Large intestine (tissue), 3 donors: ENCODE results near the gene RPS6KA3. TPM values are rescaled to one million over a fixed set of nuclear protein-coding genes. Genes with fewer than 3 reads are reported as not detected.
"Not testable (repeated sequence)": the region's sequence is repeated elsewhere in the genome, so short reads cannot be mapped to it uniquely, and the experiment has no call there.

ENCODE experiments used
- DNase-seq, 2 donors: peaks; one replicate each; pipeline versions ENCODE4 v3.0.0 to v3.0.0-alpha.2; 2013
- H3K27ac ChIP-seq: one replicate; pipeline ENCODE4 v1.5.1; 2013; ENCODE audit warnings: low read length
- H3K27me3 ChIP-seq: 2 replicates; pipeline ENCODE4 v1.6.1; 2013; ENCODE audit warnings: low read length; ENCODE audit not compliant: control insufficient read depth, insufficient read depth
- H3K36me3 ChIP-seq: 2 replicates; pipeline ENCODE4 v1.6.1; 2013; ENCODE audit warnings: low read length; ENCODE audit not compliant: control insufficient read depth, insufficient read depth
- H3K4me1 ChIP-seq: one replicate; pipeline ENCODE4 v1.6.1; 2013; ENCODE audit warnings: low read length; ENCODE audit not compliant: control insufficient read depth, insufficient read depth
- H3K4me3 ChIP-seq: one replicate; pipeline ENCODE4 v1.5.1; 2013; ENCODE audit warnings: low read length
- H3K9me3 ChIP-seq: one replicate; pipeline ENCODE4 v1.6.1; 2013; ENCODE audit warnings: mild to moderate bottlenecking, low read depth, low read length, moderate library complexity; ENCODE audit not compliant: control insufficient read depth
- WGBS: methylation state at CpG from one replicate; pipeline ENCODE4 v1.1.5; 2013; ENCODE audit warnings: low lambda C conversion rate; ENCODE audit not compliant: insufficient coverage; 5-methylcytosine and 5-hydroxymethylcytosine counted together
- polyA plus RNA-seq: library from polyadenylated mRNA; unstranded; fragments of 120-200 nt; gene quantifications from one replicate; pipeline ENCODE4 v1.2.1, GENCODE V29; 2013

Gene RPS6KA3
- polyA plus RNA-seq, 1 donor = 43.2 TPM

DNA sequence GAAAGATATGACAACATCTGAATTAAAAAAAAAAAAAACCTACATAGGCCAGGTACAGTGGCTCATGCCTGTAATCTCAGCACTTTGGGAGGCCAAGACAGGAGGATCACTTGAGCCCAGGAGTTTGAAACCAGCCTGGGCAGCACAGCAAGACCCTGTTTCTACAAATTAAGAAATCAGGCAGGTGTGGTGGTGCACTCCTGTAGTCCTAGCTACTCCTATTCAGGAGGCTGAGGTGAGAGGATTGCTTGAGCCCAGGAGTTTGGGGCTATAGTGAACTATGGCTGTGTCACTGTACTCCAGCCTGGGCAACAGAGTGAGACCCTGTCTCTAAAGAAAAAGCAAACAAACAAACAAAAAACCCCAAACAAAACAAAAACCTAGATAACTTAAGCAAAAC, 104.2 kb downstream of the RPS6KA3 start:
- H3K4me1 ChIP-seq, H3K9me3 ChIP-seq, H3K27me3 ChIP-seq, H3K4me3 ChIP-seq, DNase-seq, H3K27ac ChIP-seq: not testable (repeated sequence)
- H3K36me3 ChIP-seq = peaks cover 23% of the 10 kb centered on the region

DNA sequence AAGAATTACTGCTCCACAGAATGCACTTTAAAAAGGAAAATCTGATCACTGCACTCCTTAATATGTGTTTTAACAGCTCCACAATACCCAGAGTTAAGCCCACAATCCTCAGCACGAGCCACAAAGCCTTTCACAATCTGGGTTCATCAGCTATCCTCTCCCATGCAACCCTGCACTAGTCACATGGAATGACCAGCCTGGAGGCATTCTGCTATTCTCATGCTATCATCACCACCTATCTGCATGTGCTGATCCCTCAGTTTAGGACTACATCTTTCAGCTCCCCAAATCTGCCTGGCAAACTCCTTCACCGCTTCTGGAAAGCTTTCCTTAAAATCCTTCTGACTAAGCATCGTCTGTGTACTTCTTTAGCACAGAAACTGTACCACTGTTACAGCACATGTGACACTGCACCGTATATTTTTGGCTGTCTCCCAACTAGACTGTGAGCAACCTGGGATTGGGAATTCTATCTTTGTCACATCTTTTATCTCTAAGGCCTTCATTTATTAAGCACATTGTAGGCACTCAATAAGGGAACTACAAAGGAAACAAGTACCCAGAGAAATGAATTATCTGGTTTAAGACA, 106.8 kb downstream of the RPS6KA3 start:
- Histone ChIP-seq H3K4me3 (no peak overlapping the region), H3K36me3 (peaks cover 27% of the 10 kb centered on the region), H3K27ac (no peak overlapping the region), H3K4me1 (no peaks in the 10 kb centered on the region), H3K9me3 (no peaks in the 10 kb centered on the region), H3K27me3 (no peaks in the 10 kb centered on the region)
- DNase-seq = no peak
- no CpG with 5 or more reads among the region's 4 CpGs for WGBS

DNA sequence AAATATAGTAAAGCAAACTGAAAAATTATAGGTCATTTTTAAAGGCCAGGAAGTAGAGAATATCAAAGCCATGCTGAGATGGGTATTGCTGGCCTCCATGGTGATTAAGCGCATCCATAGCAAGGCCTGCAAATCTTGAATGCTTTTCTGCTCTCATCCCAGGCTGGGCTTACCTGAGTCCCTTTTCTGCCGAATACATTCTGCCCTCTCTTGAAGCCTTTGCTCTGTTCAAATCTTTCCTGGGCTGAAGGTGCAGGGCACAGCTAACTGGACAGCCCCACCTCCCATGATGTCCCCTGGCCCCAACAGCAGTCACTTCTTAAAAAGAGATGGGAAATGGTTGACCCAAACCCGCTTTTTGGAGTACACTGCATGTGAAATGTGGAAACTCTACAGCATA, 115.0 kb downstream of the RPS6KA3 start:
- H3K4me3 ChIP-seq = no peak overlapping the region
- no peaks in the 10 kb centered on the region for H3K9me3 ChIP-seq
- H3K27me3 ChIP-seq = no peaks in the 10 kb centered on the region
- no peak for DNase-seq
- H3K36me3 ChIP-seq = peaks cover 16% of the 10 kb centered on the region
- H3K27ac ChIP-seq = no peak overlapping the region
- no CpG with 5 or more reads among the region's 3 CpGs for WGBS
- H3K4me1 ChIP-seq = no peaks in the 10 kb centered on the region

DNA sequence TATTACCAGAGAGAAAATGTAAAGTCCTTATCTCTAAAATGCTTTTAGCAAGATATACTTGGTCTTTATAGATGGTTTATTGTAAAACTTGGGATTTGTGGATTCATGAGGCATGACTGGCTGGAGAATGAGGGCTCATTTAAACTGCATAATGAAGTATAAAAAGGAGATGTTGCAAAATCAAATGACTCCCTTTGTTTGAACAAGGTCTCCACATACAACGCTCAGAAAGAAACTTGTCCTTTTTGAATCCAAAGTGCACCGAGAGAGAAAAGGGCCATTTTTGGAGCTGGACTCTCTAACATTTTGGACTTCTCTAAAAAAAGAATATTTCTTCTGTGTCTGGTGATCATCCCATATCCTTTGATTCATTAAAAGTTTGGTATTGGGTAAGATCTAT, 117.4 kb downstream of the RPS6KA3 start:
- DNase-seq = no peak
- peaks cover 9% of the 10 kb centered on the region for H3K36me3 ChIP-seq
- H3K9me3 ChIP-seq = no peaks in the 10 kb centered on the region
- H3K27me3 ChIP-seq = no peaks in the 10 kb centered on the region
- no peak overlapping the region for H3K27ac ChIP-seq
- WGBS = no CpG with 5 or more reads among the region's 2 CpGs
- H3K4me3 ChIP-seq = no peak overlapping the region
- H3K4me1 ChIP-seq = no peaks in the 10 kb centered on the region

DNA sequence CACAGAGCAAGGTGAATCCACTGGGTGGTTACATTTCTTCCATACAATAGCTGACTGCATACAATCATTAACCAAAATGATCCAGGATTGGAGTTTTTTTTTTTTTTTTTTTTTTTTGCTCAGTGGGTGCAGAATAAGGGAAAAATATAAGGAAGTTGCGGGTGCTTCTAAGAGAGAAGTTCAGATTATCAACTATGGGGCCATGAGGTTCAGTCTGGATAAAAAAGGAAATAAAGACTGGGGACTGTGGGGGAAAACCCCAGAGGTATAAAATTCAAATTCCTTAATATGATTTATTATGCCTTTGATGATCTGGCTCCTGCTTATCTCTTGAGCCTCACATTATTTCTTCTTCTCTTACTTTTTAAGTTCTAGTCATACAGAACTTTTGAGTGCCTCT, 119.1 kb downstream of the RPS6KA3 start:
- DNase-seq = no peak
- H3K27ac ChIP-seq = no peak overlapping the region
- no peaks in the 10 kb centered on the region for H3K27me3 ChIP-seq
- peaks cover 7% of the 10 kb centered on the region for H3K36me3 ChIP-seq
- H3K4me1 ChIP-seq = no peaks in the 10 kb centered on the region
- H3K4me3 ChIP-seq = no peak overlapping the region
- H3K9me3 ChIP-seq = no peaks in the 10 kb centered on the region
- no CpG with 5 or more reads among the region's 1 CpG for WGBS

DNA sequence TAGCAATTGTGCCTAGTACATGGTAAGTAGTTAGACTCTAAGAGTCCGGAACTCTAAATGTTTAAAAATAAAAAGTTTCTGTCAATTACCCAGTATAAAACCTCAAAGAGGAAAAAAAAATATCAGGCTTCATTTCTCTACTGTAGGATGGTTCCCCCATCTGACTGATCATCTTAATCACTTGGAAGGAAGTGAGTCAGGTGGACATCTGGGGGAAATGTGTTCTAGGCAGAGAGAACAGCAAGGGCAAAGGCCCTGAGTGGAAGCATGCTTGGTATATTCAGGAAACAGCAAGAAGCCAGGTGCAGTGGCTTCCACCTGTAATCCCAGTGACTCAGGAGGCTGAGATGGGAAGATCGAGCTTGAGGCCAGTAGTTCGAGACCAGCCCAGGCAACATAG, 122.2 kb downstream of the RPS6KA3 start:
- no CpG with 5 or more reads among the region's 3 CpGs for WGBS
- DNase-seq = no peak
- H3K36me3 ChIP-seq = no peaks in the 10 kb centered on the region
- H3K4me1 ChIP-seq = no peaks in the 10 kb centered on the region
- no peaks in the 10 kb centered on the region for H3K9me3 ChIP-seq
- H3K27me3 ChIP-seq = no peaks in the 10 kb centered on the region
- H3K27ac ChIP-seq = no peak overlapping the region
- H3K4me3 ChIP-seq = no peak overlapping the region

DNA sequence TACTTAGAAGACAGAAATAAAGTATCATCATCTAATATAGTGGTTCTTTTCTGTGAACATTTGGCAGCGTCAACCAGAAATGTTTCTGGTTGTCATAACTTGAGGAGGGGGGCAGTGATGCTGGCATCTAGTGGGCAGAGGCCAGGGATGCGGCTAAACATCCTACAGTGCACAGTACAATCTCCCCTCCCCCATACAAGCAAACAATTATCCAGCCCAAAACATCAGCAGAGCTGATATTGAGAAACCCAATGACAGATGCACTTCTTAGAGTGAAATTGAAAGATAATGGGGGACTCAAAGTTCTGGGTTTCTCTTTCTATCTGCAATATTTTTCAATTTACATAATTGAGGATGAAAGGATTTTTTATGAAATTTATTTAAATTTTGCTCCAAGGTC, 123.1 kb downstream of the RPS6KA3 start:
- no peak for DNase-seq
- Histone ChIP-seq H3K27ac (no peak overlapping the region), H3K4me1 (peaks cover 6% of the 10 kb centered on the region), H3K4me3 (no peak overlapping the region), H3K27me3 (no peaks in the 10 kb centered on the region), H3K9me3 (no peaks in the 10 kb centered on the region), H3K36me3 (peaks cover 2% of the 10 kb centered on the region)
- WGBS = no CpG with 5 or more reads among the region's 2 CpGs

DNA sequence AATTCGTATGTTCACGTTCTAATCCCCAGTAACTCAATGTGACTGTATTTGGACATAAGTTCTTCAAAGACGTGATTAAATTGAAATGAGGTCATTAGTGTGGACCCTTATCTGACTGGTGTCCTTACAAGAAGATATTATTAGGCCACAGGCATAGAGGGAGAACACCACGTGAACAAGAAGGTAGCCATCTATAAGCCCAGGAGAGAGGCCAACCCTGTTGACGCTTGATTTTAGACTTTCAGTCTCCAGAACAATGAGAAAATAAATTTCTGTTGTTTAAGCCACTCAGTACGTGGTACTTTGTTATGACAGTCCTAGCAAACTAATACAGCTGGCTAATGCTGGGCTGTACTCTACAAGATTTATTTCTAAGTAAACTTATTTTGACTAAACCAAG, 123.6 kb downstream of the RPS6KA3 start:
- H3K9me3 ChIP-seq = no peaks in the 10 kb centered on the region
- H3K4me1 ChIP-seq = peaks cover 6% of the 10 kb centered on the region
- H3K4me3 ChIP-seq = no peak overlapping the region
- peaks cover 5% of the 10 kb centered on the region for H3K36me3 ChIP-seq
- no peaks in the 10 kb centered on the region for H3K27me3 ChIP-seq
- H3K27ac ChIP-seq = no peak overlapping the region
- DNase-seq = no peak
- WGBS = no CpG with 5 or more reads among the region's 6 CpGs

DNA sequence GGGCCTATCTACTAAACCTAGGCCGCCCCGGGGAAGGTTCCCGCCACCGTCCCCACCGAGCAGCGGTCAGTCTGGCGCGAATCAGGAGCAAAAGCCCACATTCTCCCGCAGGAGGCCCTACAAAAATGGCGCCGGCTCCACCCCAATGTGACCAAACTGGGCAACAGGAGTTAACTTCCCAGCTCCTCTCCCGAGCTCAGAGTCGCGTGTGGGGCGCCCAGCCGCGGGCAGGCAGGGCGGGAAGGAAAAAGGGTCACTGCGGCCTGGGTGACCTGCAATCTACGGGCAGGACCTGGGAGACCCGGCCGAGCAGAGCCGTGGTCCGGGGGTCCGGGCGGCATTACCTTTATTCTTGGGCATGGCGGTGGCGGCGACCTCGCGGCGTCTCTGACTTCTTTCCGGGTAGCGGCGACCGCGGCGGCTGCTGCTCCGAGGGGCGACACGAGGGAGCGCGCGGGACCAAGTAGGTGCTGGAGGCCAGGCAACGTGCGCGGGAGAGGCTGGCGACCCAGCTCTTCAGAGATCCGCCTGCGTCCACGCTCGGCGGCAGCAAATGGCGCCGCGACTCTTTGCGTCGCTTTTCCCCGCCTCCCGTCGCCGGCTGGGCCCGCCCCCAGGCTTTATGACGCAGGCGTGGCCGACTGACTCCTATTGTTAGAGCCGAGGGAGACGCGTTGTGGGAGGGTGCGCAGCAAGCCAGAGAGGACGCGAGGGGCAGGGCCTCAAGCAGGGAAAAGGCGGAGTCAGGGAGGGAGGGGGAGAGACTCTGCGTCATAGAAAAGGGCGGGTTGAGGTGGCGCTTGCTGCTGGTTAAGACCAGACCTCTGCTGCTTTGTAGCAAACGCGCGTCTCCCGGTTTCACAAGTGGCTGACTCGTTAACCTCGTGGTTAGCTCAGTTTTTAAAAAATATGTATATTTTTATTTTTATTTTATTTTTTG, 125.2 kb downstream of the RPS6KA3 start, which contains the start of gene EIF1AX:
Gene EIF1AX, minus strand, starts transcription at position 558 of the 940 bp plus-strand sequence. Its CDS starts 198 bp downstream, at position 360.
- Histone ChIP-seq H3K36me3 (peaks cover 7% of the 10 kb centered on the region), H3K4me3 (peak within 1 kb of the TSS; percentile 91), H3K27ac (peak within 1 kb of the TSS; percentile 82), H3K4me1 (peaks cover 6% of the 10 kb centered on the region), H3K9me3 (no peaks in the 10 kb centered on the region), H3K27me3 (no peaks in the 10 kb centered on the region)
- WGBS = no CpG with 5 or more reads among the region's 82 CpGs
- DNase-seq = peak; percentile 98 to 100

DNA sequence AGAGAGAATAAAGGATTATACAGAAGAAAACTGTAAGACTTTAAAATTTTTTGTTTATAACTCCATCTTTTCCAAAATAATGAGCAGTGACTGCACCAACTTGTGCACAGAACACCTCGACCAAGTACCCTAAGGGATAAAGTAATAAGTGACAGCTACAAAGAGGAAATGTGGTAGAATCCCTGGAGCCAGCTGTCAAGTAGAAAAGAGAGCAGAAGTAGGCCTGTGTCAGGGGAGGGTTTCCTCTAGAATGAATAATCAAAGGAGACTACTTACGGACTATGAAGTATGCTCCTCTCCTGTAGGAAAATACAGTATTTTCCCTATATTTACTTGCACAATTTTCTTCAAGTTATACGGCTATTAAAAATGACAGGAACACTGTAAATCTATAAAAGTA, 126.3 kb downstream of the RPS6KA3 start:
- Histone ChIP-seq H3K4me1 (peaks cover 6% of the 10 kb centered on the region), H3K36me3 (peaks cover 7% of the 10 kb centered on the region), H3K9me3 (no peaks in the 10 kb centered on the region), H3K4me3 (peak overlapping the region; percentile 91), H3K27ac (no peak overlapping the region), H3K27me3 (no peaks in the 10 kb centered on the region)
- WGBS = 0% methylated on average over 1 of the region's 3 CpGs
- DNase-seq = no peak
